A549 treated with CpdA at 1 μM for 4 hours (cell line): ENCODE measurements around the gene ACTN3. TPM values are rescaled to one million over a fixed set of nuclear protein-coding genes. Genes with fewer than 3 reads are reported as not detected.

ENCODE experiments used
- total RNA-seq: library from RNA; stranded (reverse); fragments of 200-300 nt; extraction: Qiagen RNA extraction; gene quantifications from 5 replicates; pipeline ENCODE4 v1.2.3, GENCODE V29; 2022; ENCODE audit warnings: low read depth

The ACTN3 gene
- total RNA-seq, result 0.01 TPM in 1 of 5 replicates, not detected in the others

DNA sequence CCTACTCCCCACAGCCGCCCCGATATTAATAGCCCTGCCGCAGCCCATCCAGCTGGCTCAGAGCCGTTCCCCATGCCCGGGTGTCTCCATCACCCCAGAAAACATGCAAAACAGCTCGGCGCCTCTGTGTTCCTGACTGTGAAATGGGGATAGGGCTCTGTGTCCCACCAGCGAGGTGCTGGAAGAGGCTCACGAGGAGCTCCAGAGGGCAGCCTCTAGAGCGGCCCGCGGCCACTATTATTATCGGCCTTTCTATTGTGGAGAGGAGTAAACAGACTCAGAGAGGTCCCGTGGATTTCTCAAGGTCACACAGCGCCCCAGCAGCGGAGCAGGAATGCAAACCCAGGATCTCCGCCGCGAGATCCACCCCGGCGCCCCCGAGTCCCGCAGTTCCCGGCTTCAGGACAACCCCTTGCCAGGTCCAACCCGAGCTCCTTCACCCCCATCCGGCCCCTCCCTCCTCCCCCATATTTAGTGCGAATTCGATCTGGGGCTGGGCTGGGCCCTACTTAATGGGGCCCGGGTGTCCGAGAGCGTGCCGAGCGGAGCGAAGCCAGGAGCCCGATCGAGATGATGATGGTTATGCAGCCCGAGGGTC, at the start of gene ACTN3:
TSS of gene ACTN3 (plus strand) at position 536 of the 598 bp plus-strand sequence. CDS start at position 571, 35 bp downstream.

GRCh38 chr11:66510271-66510989, 36.3 kb upstream of the ACTN3 start, which contains the start of gene BBS1:
Gene BBS1, plus strand, starts transcription at chr11:66510635. Its CDS starts 25 bp downstream, at chr11:66510660.

GRCh38 chr11:66545701-66546367, 869 bp upstream of the ACTN3 start, which contains the start of gene ZDHHC24:
Gene ZDHHC24, minus strand, starts transcription at chr11:66546048. Its CDS starts 45 bp downstream, at chr11:66546003.

GRCh38 chr11:66568124-66568916, 21.6 kb downstream of the ACTN3 start, which contains the start of gene CTSF:
Gene CTSF, minus strand, starts transcription at chr11:66568606. Its CDS starts 120 bp downstream, at chr11:66568486.

GRCh38 chr11:66592457-66593302, 46.0 kb downstream of the ACTN3 start, which contains the start of the genes CCDC87 and CCS:
Gene CCDC87, minus strand, starts transcription at chr11:66593063. Its CDS starts 48 bp downstream, at chr11:66593015.
Gene CCS, plus strand, starts transcription at chr11:66593185. Its CDS starts 77 bp downstream, at chr11:66593262.

Other genes starting within 250 kb of the ACTN3 start
- gene CD248, start 229.9 kb upstream of the ACTN3 start, total RNA-seq, result not detected in 5 replicates
- gene RIN1, start 210.5 kb upstream of the ACTN3 start, total RNA-seq, result 28.6 to 42.5 TPM (median 39.3 TPM) in 5 replicates
- 82.1 to 102 TPM (median 91.1 TPM) in 5 replicates for gene BRMS1, start 201.8 kb upstream of the ACTN3 start, total RNA-seq
- 14.6 to 20.9 TPM (median 18.5 TPM) in 5 replicates for gene B4GAT1, start 199.3 kb upstream of the ACTN3 start, total RNA-seq
- gene SLC29A2, start 175.1 kb upstream of the ACTN3 start, total RNA-seq, result 3.2 to 5.0 TPM (median 4.5 TPM) in 5 replicates
- gene NPAS4, start 125.9 kb upstream of the ACTN3 start, total RNA-seq, result not detected in 5 replicates
- 82.6 to 118 TPM (median 108 TPM) in 5 replicates for gene MRPL11, start 108.1 kb upstream of the ACTN3 start, total RNA-seq
- gene PELI3, start 80.0 kb upstream of the ACTN3 start, total RNA-seq, result 4.2 to 6.4 TPM (median 4.6 TPM) in 5 replicates
- gene DPP3, start 66.5 kb upstream of the ACTN3 start, total RNA-seq, result 47.5 to 58.9 TPM (median 55.8 TPM) in 5 replicates
- gene BBS1, start 36.3 kb upstream of the ACTN3 start, total RNA-seq, result 7.7 to 11.2 TPM (median 9.1 TPM) in 5 replicates
- 7.1 to 14.3 TPM (median 12.0 TPM) in 5 replicates for gene ZDHHC24, start 855 bp upstream of the ACTN3 start, total RNA-seq
- 28.6 to 39.6 TPM (median 34.1 TPM) in 5 replicates for gene CTSF, start 21.7 kb downstream of the ACTN3 start, total RNA-seq
- gene CCDC87, start 46.2 kb downstream of the ACTN3 start, total RNA-seq, result 0.51 to 0.89 TPM (median 0.69 TPM) in 5 replicates
- gene CCS, start 46.3 kb downstream of the ACTN3 start, total RNA-seq, result 24.2 to 30.2 TPM (median 26.9 TPM) in 5 replicates
- gene RBM14, start 69.7 kb downstream of the ACTN3 start, total RNA-seq, result 62.2 to 81.0 TPM (median 71.8 TPM) in 5 replicates
- gene RBM4, start 91.8 kb downstream of the ACTN3 start, total RNA-seq, result 132 to 153 TPM (median 141 TPM) in 5 replicates
- 21.5 to 23.4 TPM (median 23.1 TPM) in 5 replicates for gene RBM4B, start 131.0 kb downstream of the ACTN3 start, total RNA-seq
- 7.6 to 14.1 TPM (median 9.9 TPM) in 5 replicates for gene SPTBN2, start 182.3 kb downstream of the ACTN3 start, total RNA-seq